SK-N-MC (cell line): Measurements from ENCODE around the gene SH3RF1.
A peak's percentile ranks its signal among the peaks of the same experiment; 100 is the strongest.

Experiments used
- DNase-seq: peaks from one replicate; pipeline ENCODE4 v3.0.0-alpha.2; 2011; ENCODE audit warnings: low read depth, low spot score
- H3K27ac ChIP-seq: fragments of 200-600 bp; sonication (generic); 2 replicates; pipeline ENCODE4 v1.5.1; 2016; ENCODE audit warnings: mixed run types
- H3K36me3 ChIP-seq: fragments of 200-600 bp; sonication (generic); 2 replicates; pipeline ENCODE4 v1.6.1; 2017; ENCODE audit warnings: antibody characterized with exemption, low read length, mixed read lengths; ENCODE audit not compliant: insufficient read depth
- H3K4me3 ChIP-seq: fragments of 200-600 bp; sonication (generic); 2 replicates; pipeline ENCODE4 v1.5.1; 2016
- H3K9ac ChIP-seq: fragments of 200-600 bp; sonication (generic); 2 replicates; pipeline ENCODE4 v1.8.0; 2017; ENCODE audit warnings: mixed run types, mixed read lengths; ENCODE audit not compliant: insufficient read length
- H3K9me3 ChIP-seq: fragments of 200-600 bp; sonication (generic); 2 replicates; pipeline ENCODE4 v1.6.1; 2017; ENCODE audit warnings: low read depth, mild to moderate bottlenecking, antibody characterized with exemption, low read length, moderate library complexity, mixed read lengths
- EZH2 ChIP-seq: fragments of 200-600 bp; sonication (generic); IDR thresholded peaks from one replicate; pipeline ENCODE4 v1.6.1; 2017; ENCODE audit warnings: antibody characterized with exemption
- FOXP2 ChIP-seq: optimal IDR thresholded peaks from 2 replicates; pipeline ENCODE3; 2011; ENCODE audit warnings: mild to moderate bottlenecking, moderate library complexity; ENCODE audit not compliant: insufficient read depth; ENCODE audit errors: extremely low read length, control extremely low read depth
- POLR2AphosphoS5 ChIP-seq: IDR thresholded peaks from 2 replicates; pipeline ENCODE4 v1.6.1; 2012; ENCODE audit warnings: mild to moderate bottlenecking, low read depth, low read length, borderline replicate concordance

Gene SH3RF1

DNA sequence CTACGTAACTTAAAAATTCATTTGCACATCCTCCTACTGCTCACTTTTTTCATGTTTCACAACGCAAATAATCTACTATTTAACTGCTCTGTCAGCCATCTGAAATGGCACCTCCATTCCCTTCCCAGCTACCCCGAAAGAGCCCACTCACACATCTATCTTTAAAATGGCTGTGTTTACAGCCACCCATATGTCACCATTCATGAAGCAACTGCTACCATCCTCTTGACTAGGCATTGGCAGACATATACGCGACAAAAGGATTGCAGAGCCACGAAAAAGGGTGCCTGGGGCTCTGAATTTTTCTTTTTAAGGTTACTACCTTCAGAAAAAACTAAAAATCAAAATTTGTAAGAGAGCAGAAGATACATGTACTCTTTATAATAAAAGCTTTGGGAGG lies 11.5 kb downstream of the SH3RF1 start:
- Histone ChIP-seq H3K36me3 (no peaks in the 10 kb centered on the region; the same call in 1 of the 2 replicates), H3K9ac (no peak overlapping the region), H3K27ac (no peak overlapping the region), H3K9me3 (no peaks in the 10 kb centered on the region), H3K4me3 (no peak overlapping the region)
- no peak for DNase-seq
- no peak for TF ChIP-seq POLR2AphosphoS5
- TF ChIP-seq EZH2: no peak
- TF ChIP-seq FOXP2: no peak

DNA sequence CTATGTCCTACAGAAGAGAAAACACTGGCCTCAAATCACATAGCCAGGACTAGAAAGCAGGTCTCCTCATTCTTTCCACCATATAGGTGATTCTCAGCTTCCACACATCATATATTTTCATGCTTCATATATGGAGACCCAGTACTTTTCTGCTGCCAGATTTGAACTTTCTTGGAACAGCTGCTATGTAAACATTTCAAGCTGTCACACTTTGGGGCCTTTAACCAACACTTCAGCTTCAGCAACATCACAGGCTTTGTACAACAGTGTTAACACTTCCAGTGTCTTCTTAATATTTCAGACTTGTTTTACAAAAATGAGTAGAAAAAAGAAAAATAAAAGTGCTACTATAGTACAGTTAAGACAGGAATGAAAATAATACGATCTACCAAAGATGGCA lies 12.6 kb downstream of the SH3RF1 start:
- TF ChIP-seq FOXP2: no peak
- no peak for TF ChIP-seq EZH2
- TF ChIP-seq POLR2AphosphoS5: no peak
- H3K9ac ChIP-seq: no peak overlapping the region
- H3K4me3 ChIP-seq: no peak overlapping the region
- H3K9me3 ChIP-seq: no peaks in the 10 kb centered on the region
- DNase-seq: no peak
- H3K36me3 ChIP-seq: no peaks in the 10 kb centered on the region
- H3K27ac ChIP-seq: no peak overlapping the region

DNA sequence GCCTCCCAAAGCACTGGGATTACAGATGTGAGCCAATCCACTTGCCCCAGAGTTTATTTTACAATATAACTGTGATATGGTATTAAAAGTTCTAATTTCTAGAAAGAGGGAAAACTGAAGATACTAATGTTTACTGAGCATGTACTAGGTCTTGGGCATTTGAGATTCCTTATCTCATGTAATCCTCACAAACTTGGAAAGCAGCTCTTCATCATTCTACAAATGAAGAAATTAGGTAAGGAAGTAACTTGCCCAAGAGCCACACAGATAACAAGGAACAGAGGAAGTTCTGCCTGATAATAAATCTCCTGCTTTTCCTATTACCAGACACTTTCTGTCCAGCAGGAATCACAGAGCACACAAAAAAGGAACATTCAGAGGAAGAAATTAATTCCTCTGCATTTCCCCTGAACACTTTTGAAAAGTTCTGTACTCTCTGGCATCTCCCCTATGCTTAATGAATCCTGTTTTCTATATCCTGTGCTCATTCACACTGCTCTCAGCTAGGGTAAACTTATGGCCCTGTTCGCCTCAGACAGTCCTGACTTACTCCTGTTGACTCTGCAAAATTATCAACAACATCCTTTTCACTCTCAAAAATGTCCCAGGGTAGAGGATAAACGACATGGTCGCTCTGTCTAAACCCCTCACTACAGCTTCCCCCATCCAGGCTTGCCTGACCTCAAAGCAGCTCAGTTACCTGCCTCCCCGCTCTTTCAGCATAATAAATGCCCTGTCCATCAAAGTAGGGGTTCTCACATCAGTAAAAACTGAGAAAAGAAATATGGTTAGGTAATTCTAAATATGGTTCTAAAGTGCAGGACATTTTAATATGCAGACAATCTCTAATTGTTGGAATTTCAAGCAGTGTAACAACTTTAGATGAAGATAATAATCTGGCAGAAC lies 13.6 kb downstream of the SH3RF1 start:
- TF ChIP-seq EZH2: no peak
- TF ChIP-seq FOXP2: no peak
- TF ChIP-seq POLR2AphosphoS5: no peak
- DNase-seq: no peak
- no peak overlapping the region for H3K9ac ChIP-seq
- no peaks in the 10 kb centered on the region for H3K9me3 ChIP-seq
- no peak overlapping the region for H3K4me3 ChIP-seq
- no peaks in the 10 kb centered on the region for H3K36me3 ChIP-seq
- H3K27ac ChIP-seq: no peak overlapping the region

DNA sequence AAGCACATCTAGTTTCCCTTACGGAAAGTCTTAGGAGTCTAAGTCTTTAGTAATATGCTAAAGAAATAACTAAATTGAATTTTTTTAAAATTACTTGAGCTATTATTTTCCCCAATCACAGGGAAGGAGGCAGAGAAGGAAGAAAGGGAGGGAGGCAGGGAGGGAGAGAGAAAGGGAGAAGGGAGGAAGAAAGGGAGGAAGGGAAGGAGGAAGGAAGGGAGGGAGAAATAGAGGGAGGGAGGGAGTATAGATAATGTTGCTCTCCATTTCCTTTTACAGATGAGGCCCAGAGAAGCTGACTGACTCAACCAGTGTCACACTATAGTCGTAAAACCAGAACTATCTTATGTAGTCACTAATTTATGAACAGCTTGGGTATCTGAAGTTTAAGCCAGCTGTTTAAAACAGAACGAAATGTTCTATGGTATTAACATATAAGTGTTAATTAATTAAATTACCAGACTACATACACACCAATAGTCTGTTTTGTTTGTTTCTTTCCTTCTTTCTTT lies 14.6 kb downstream of the SH3RF1 start:
- H3K9me3 ChIP-seq: no peaks in the 10 kb centered on the region
- no peak overlapping the region for H3K9ac ChIP-seq
- TF ChIP-seq POLR2AphosphoS5 (no peak), FOXP2 (no peak), EZH2 (no peak)
- H3K36me3 ChIP-seq: no peaks in the 10 kb centered on the region
- DNase-seq: no peak
- no peak overlapping the region for H3K27ac ChIP-seq
- H3K4me3 ChIP-seq: no peak overlapping the region

DNA sequence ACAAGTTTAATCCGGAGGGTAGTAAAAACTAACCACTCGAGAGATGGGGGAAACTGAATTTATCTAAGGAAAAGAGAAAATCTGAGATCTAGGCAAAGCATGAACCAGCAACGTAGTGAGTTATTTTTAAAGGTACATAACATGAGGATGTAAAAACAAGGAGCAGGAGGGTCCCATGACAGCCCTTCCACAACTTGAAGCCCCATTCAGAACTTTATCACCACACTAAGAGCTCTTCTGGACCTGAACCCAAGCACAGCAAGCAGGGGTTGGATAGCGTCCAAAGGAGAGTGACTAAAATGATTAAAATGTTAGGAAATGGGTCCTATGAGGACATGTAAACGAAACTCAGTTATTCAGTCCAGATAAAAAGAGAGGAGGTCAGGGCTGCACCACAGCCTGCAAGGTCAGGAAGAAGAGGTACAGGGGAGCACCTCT lies 16.2 kb downstream of the SH3RF1 start:
- no peak overlapping the region for H3K4me3 ChIP-seq
- no peak overlapping the region for H3K9ac ChIP-seq
- no peaks in the 10 kb centered on the region for H3K9me3 ChIP-seq
- TF ChIP-seq FOXP2: no peak
- TF ChIP-seq EZH2: no peak
- TF ChIP-seq POLR2AphosphoS5: no peak
- no peak overlapping the region for H3K27ac ChIP-seq
- H3K36me3 ChIP-seq: no peaks in the 10 kb centered on the region
- DNase-seq: no peak

DNA sequence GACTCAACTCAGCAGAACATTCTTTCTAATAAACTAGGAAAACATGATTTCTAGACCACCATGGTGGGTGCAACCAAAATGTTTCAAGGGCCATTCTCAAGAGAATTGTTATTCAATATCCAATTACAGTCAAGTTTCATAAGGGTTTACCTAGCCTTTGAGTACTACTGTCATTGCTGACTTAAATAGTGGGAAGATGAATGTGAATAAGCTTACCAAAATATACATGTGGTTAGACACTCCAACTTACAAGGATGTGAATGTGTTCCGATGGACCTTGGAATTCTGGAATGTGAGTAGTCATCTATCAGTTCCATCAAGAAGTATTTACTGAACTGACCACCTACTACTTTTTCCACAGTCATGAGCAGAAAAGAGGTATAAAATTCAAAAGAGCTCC lies 16.9 kb downstream of the SH3RF1 start:
- H3K9me3 ChIP-seq: no peaks in the 10 kb centered on the region
- H3K27ac ChIP-seq: no peak overlapping the region
- TF ChIP-seq FOXP2: no peak
- TF ChIP-seq POLR2AphosphoS5: no peak
- TF ChIP-seq EZH2: no peak
- no peaks in the 10 kb centered on the region for H3K36me3 ChIP-seq
- DNase-seq: no peak
- H3K9ac ChIP-seq: no peak overlapping the region
- H3K4me3 ChIP-seq: no peak overlapping the region

DNA sequence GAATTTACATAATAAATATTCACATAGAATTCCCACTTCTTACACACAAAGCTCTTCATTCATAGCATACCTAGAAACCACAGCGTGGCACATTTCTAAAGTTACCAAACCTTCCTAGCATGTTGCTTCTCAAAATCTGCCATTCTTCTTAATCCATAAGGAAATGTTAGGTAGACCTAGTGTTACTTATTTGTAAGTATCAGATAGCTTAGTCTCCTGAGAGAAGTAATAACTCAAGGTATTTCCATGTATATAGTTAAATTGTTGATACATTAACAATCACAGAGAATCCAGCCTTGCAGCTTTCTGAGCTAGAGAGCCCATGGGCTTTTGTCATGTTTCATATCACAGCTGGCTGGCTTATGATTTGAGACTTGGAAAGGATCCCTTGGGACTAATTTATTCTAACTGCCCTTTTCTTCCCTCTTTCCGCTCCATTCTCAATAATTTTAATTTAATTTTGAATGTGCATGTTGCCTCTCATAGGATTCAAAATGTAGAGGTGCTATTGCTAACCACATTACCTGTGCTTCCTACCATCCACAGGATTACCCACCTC lies 17.6 kb downstream of the SH3RF1 start:
- H3K27ac ChIP-seq: peak overlapping the region; percentile 19; the same call in 1 of the 2 replicates
- no peaks in the 10 kb centered on the region for H3K36me3 ChIP-seq
- no peak overlapping the region for H3K4me3 ChIP-seq
- no peak for DNase-seq
- H3K9ac ChIP-seq: no peak overlapping the region
- no peaks in the 10 kb centered on the region for H3K9me3 ChIP-seq
- TF ChIP-seq FOXP2 (no peak), POLR2AphosphoS5 (no peak), EZH2 (no peak)

DNA sequence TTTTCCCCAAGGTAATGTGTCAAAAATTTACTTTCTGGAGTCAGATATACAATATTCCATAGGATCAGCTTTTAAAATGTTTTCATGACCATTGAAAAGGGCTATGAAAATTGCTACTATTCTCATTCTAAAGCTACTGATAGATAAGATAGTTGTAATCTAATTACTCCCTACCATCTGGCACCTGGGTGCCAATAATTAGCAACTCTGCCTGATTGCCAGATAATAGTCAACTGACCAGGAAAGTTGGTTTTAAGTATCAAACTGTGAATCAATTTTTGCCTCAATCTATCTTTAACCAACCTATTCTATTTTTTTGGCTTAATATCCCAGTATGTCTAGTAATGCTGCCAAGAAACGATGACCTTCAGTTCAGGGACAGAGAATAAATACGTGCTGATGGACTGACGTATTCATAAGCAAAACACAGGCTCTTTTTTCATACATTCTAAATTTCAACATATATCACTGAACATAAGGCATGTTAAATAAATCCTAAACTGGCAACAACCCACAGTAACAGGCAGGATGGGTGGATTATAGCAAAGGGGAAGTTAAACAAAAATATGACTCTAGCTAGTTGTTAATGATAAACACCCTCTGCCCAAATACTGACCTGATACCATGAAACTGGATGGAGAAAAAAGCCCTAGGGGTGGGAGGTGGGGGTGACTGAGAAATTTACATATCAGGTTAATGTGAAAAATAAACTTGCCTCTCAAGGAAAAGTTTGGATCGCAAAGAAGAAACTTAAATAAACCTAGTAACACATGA lies 18.2 kb downstream of the SH3RF1 start:
- Histone ChIP-seq H3K27ac (no peak overlapping the region), H3K9ac (no peak overlapping the region), H3K36me3 (no peaks in the 10 kb centered on the region), H3K4me3 (no peak overlapping the region), H3K9me3 (no peaks in the 10 kb centered on the region)
- TF ChIP-seq EZH2 (no peak), POLR2AphosphoS5 (no peak), FOXP2 (no peak)
- no peak for DNase-seq
